GM21528 (cell line): Measurements from ENCODE around the gene TBRG1.

Experiments
- ATAC-seq: cut with Tn5 transposase; IDR thresholded peaks from one replicate; pipeline ENCODE4 v1.9.1; 2021; ENCODE audit warnings: mild to moderate bottlenecking, moderate library complexity; ENCODE audit not compliant: unreplicated experiment, low FRiP score

TBRG1 gene

DNA sequence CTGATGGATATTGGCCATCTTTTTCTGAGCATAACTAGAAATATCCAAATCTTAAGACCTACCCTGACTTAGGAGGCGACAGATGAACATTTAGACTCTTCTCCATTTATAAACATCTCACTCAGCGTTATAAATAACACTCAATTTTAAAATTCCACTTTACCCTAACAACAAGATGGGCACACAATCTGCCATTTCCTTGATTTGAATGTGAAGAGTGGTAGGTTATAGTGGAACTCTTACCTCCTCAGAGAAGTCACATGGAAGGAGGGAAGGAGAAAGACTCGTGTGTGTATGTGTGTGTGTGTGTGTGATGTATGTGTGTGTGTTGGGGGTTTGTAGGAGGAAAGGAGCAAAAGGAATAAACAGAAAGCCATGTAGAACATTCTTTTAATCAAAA, 35.8 kb downstream of the TBRG1 start:
- no peak for ATAC-seq

DNA sequence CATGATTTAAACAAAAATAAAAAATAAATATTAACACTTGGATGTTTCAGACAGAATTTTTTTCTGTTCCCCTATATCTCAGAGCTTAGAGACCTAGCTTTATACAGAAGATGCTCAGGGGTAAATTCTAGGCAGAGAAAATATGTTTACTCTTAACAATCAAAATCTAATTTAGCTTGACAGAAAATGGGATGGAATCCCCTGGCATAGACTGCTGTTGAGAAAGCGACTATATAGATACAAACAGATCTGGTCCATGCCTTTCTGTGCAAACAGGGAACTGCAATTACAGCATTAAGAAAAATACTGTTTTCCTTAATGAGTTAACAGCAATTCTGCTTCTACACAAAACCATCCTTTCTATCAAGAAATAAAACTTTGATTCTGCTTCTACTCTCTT, 36.3 kb downstream of the TBRG1 start:
- ATAC-seq = no peak

DNA sequence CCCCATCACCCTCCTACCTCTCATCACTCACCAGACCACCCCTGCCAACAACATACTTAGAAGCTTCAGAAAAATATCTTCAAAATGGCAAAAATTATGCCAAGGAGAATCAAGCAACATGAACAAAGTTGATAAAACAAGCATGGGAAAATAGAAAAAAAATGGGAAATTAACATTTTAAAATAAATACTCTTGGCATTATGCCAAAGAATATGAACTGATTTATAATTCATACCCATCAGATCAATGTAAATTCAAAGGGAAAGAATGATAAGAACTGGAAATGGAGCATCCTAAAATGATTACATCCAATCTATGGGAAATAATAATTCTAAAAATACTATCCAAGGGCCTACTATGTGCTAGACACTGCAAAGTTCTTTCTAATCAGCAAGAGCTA, 38.9 kb downstream of the TBRG1 start:
- no peak for ATAC-seq

DNA sequence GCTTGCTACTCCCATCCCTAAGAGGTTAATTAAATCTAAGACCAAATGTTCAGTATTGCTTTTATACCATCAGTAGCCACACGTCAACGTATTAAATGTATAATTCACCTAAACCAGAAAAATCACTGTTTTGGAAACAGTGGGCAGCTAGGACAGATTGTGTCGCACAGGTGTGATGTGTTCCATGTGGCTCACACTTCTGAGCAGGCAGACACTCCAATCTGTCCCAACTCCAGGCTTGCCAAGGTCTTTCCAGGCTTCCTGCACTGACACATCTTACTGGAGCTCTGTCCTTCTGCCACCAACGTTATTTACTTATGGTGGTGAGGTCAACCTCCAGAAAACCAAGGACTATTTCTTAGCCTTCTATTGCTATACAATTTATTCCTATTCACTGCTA, 39.4 kb downstream of the TBRG1 start:
- ATAC-seq = no peak

DNA sequence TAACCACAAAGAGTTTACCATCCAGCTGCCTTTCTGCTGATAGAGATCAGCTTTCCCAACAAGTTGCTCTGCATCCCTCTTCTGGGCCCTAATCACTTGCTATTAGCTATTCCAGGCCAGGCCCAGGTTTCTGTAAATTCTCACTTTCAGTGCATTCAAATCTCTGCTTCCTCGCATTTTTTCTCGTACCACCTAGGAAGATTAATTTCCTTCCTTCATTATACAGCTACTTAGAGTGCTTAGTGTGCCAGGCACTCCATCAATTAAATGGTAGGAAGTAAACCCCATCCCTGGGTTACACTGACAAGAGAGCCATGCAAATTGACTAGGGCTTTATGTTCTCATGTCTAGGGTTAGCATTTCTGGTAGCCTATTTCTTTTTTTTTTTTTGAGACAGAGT, 41.2 kb downstream of the TBRG1 start:
- ATAC-seq = no peak

DNA sequence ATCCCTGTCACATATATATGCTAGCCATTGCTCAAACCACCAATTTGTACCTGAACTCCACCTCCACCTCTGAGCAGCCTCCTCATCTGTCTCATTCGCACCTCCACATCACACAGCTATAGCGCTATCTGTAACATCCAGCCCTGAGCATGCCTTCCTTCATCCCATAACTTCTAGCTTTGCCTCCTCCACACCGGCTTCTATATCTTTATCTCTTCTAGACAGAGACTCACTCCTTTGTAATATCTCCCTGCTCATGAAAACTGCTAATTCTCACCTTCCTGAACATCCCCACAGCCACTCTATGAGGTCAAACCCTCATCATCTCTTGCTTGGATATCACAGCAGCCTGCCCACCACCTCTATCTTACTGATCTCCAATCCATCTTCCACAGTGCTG, 44.9 kb downstream of the TBRG1 start:
- ATAC-seq = no peak

DNA sequence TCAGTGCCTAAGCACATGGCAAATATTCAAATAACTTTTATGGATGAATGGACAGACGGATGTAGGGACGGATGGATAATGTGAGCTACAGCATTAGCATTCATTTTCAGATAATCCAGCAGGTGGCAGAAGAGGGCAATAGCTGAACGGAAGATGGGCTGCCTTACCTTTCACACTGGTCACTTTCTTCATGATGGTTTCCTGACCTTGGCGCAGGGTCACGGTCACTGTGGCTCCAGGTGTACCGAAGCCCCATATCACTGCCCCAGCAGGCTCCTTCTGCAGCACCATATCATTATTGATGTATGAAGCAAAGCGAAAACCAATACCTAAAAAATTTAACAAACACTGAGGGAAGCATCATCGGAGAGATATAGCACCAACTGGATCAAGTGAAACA, 46.5 kb downstream of the TBRG1 start:
- ATAC-seq = peak; percentile 30

DNA sequence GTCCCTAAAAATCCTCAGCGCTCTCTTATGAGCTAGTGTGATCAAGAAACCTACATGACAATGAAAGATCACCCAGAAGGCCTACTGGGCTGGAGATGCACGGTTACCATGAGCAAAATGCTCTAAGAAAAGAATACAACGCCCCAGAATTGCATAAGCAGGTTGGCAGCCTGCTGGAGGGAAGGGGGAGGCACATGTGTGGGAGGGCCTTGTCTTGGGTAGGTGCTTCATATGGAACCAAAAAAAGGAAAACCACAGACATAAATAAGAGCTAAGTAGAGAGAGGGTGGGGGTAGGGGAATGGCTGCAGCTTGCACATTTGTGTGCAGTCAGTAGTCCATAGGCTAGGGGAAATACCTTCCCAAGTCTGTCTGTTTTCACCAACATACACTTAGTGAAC, 48.1 kb downstream of the TBRG1 start:
- ATAC-seq = no peak

DNA sequence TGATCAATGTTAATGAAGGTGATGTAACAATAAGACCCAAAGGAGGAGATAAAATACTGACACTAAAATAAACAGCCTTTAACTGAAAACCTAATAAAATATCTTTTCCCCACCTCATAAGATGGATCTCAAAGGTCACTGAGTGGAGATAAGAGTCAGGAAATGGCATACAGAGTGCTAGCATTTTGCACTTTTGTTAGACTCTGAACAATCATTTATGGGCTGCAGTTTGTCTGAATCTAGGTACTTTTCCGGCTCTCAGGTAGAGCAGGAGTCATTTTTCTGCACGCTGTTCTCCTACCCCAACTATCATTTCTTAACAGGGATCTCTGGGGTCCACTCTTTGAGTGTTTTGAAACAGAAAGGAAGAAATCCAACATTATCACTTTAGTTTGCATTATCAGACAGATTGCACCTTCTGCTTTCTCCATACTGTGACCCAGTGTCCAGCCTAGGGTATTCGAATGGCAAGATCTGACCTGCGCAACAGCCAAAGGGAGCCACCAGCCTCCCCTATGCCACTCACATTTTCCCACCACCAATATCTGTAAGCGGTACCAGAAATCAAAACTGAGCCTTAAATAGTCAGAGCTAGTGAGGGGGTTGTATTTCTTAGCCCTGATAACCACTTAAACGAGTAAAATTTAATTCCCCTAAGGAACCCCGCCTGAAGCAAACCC, 50.0 kb downstream of the TBRG1 start:
- peak; percentile 5 for ATAC-seq

DNA sequence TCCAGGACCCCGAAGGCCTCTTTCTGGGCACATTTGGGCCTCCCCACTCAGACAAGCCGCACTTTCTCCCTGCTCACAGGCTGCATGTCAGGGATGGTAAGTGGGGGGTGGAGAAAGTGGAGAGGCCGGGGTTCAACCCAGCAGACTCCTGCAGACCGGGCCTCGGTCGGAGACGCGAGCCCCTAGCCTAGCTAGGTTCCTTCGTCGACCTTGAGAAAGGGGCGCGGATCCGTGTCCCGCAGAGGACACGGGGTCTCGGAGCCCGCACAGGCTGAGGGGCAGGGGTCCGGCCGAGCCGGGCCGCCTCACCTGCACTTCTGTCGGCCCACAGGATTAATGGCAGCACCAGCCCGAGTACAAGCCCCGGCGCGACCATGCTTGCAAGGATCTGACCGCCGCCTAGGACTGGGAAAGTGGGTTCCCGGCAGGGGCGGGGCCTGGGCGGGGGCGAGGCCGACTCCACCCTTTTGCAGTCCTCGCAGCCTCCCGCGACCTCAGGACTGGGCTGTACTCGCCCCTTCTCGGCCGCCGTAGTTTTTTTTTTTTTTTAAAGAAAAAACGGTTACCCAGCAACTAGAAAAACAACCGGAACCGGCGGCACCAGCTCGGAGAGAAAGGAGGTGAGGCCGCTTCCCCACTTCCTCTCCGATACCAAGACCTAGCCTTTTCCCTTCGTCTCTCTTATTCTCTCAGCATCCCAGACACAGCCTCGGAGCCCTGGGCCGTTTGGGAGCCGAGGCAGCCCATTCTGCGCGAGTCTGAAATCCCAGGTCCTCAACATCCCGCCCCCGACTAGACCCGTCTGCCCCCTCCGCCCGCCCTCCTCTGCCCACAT, 50.9 kb downstream of the TBRG1 start, which contains the start of the genes SIAE and SPA17:
Gene SIAE (minus strand): TSS at position 407 of the 835 bp plus-strand sequence. CDS start 31 bp downstream, at position 376.
Gene SPA17 (plus strand): TSS at position 572 of the 835 bp plus-strand sequence. CDS start 1,361 bp downstream, outside the sequence.
- peak; percentile 92 for ATAC-seq

DNA sequence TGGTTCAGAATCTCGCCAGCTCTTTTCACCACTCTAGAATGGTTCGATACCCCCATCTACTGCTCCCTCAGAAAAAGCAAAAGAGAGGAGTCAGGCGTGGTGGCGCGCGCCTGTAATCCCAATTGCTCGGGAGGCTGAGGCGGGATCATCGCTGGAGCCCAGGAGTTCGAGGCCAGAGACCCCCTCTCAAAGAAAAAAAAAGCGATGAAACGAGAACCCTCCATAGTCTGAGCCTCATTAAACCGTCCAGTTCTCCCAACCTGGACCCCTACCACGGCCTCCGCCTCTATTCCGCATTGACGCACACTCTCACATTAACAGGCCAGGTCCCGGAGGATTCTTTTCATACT, 51.5 kb downstream of the TBRG1 start:
- ATAC-seq = no peak

DNA sequence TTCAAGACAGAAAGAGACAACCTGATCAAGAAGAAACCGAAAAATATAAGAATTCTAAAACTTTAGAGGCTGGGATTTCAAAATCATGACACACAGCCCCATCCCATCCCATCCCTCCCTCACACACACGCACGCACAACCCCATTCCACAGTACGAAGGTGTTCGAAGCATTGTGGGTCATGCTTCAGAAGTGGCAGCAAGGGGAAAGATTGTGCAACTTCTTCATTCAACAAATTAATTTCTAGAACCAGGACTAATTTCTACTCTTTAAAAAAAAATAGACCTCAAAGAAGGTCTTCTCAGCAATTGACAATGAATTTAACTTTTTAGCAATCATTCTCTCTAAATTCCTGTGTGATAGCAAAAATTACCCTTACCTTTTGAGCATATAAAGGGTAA, 51.9 kb downstream of the TBRG1 start:
- no peak for ATAC-seq

DNA sequence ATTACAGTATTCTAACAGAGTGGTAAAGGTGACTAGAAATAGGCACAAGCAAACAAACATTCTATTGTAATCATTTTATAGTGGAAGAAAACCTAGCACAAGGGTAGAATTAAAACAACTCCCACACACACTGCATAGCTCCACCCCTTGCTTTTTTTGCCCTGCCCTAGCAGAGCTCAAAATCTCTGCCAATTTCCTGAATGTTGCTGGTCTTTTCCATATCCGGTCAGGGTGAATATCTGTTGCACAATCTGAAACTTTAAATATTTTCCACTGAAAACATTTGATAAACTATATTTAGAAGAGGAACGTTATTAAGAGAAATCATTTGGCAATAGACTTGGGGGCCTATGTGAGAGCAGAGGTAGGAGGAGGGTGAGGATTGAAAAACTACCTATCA, 53.7 kb downstream of the TBRG1 start:
- ATAC-seq = no peak

DNA sequence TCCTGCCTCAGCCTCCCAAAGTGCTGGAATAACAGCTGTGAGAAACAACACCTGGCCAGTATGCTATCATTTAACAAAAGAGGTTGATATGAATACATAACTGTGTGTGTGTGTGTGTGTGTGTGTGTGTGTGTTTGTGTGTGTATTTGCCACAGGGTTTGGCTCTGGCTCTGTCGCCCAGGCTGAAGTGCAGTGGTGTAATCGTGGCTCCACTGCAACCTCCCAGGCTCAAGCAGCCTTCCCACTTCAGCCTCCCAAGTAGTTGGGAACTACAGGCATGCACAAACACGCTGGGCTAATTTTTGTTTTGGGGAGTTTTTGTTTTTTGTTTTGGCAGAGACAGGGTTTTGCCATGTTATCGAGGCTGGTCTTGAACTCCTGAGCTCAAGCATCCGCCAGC, 55.8 kb downstream of the TBRG1 start:
- no peak for ATAC-seq

DNA sequence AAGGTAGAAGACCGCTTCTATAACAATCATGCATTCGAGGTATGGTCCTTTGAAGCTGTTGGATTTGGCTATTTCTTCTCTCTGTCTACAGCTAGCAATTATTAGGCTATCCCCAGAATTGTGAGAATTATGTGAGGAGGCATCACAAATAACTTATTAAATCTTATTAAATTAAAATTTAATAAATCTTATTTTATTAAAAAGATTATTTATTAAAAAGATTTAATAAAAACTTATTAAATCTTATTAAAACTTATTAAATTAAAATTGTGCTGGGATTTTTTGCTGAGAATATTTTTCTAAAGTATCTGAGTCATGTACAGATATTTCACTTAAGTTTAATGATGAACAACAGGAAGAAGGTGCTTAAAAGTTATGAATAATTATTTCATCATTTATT, 58.8 kb downstream of the TBRG1 start:
- no peak for ATAC-seq

DNA sequence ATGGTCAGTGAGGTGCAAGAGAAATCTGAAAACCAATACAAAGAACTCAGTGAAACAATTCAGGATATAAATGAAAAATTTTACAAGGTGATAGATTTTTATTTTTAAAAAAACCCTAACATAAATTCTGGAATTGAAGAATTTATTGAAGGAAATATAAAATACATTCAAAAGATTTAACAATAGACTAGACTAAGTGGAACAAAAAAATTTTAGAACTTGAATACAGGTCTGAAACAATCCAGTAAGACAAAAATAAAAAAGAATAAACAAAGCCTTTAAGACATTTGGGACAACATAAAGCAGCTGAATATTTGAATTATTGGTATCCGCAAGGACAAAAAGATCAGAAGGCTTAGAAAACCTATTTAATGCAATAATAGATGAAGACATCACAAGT, 59.8 kb downstream of the TBRG1 start:
- ATAC-seq = no peak
